HL-60 (cell line): ENCODE results near the gene IL13RA1.
"Not testable (repeated sequence)": the region's sequence is repeated elsewhere in the genome, so short reads cannot be mapped to it uniquely, and the experiment has no call there.

Experiments used
- CTCF ChIP-seq: IDR thresholded peaks from one replicate; pipeline ENCODE4 v1.5.1; 2011; ENCODE audit warnings: low read length, control low read depth, inconsistent platforms; ENCODE audit not compliant: insufficient read depth
- GABPA ChIP-seq: IDR thresholded peaks from 2 replicates; pipeline ENCODE4 v1.6.1; 2012; ENCODE audit warnings: low read depth
- POLR2AphosphoS5 ChIP-seq: IDR thresholded peaks from 2 replicates; pipeline ENCODE4 v1.6.1; 2012; ENCODE audit warnings: low read depth

DNA sequence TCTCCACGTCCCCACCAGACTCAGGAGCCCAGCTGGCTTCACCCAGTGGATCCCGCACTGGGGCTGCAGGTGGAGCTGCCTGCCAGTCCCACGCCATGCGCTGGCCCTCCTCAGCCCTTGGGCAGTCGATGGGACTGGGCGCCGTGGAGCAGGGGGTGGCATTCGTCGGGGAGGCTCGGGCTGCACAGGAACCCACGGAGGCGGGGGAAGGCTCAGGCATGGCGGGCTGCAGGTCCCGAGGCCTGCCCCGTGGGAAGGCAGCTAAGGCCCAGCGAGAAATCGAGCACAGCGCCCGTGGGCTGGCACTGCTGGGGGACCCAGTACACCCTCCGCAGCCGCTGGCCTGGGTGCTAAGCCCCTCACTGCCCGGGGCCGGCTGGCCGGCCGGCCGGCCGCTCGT, 10.6 kb upstream of the IL13RA1 start:
- not testable (repeated sequence) for TF ChIP-seq CTCF, POLR2AphosphoS5, GABPA
